ENCODE data around the gene BTN2A1. TPM values are rescaled to one million over a fixed set of nuclear protein-coding genes. Genes with fewer than 3 reads are reported as not detected.

Gene BTN2A1
- polyA plus RNA-seq, 4 donors: 15.4 to 25.4 (median 18.4) TPM

- H3K36me3 ChIP-seq (ENCODE audit: control insufficient read depth in 3 of 3, insufficient read depth in 2 of 3, low read depth in 1 of 3, low read length in 3 of 3): no peaks in the 10 kb centered on the region
- 88 to 100% (median 97%) methylated on average over 1 of the region's 1 CpG for WGBS, 3 donors
- no peak for FAIRE-seq
- no peak for DNase-seq
- H3K4me1 ChIP-seq (ENCODE audit: control insufficient read depth in 3 of 3, insufficient read depth in 2 of 3, low read depth in 1 of 3, low read length in 2 of 3): peaks cover 0 to 4% (median 3%) of the 10 kb centered on the region in 3 donors
- H3K27me3 ChIP-seq (ENCODE audit: control insufficient read depth in 3 of 3, insufficient read depth in 3 of 3, low read length in 3 of 3): no peaks in the 10 kb centered on the region
- H3K27ac ChIP-seq (ENCODE audit: low read depth in 1 of 3, low read length in 2 of 3): no peak overlapping the region
- peaks cover 0 to 14% of the 10 kb centered on the region in 2 donors for H3K9me3 ChIP-seq (ENCODE audit: control insufficient read depth in 2 of 2, insufficient read depth in 1 of 2, low read depth in 1 of 2, low read length in 1 of 2)
- no peak overlapping the region for H3K4me3 ChIP-seq (ENCODE audit: low read depth in 1 of 3, low read length in 3 of 3)
These were observed 19.8 kb upstream of the BTN2A1 start for GRCh38 chr6:26438000-26438399.

GRCh38 chr6:26439151-26440125, 18.3 kb upstream of the BTN2A1 start:
- peak overlapping the region; percentile 74 to 80 (median 77) for H3K27ac ChIP-seq (ENCODE audit: low read depth in 1 of 3, low read length in 2 of 3)
- DNase-seq (peak in 1 of 2 donors; percentile 84), FAIRE-seq (no peak)
- peaks cover 0 to 3% of the 10 kb centered on the region in 2 donors for H3K9me3 ChIP-seq (ENCODE audit: control insufficient read depth in 2 of 2, insufficient read depth in 1 of 2, low read depth in 1 of 2, low read length in 1 of 2)
- H3K27me3 ChIP-seq (ENCODE audit: control insufficient read depth in 3 of 3, insufficient read depth in 3 of 3, low read length in 3 of 3): no peaks in the 10 kb centered on the region
- 34 to 47% (median 38%) methylated on average over 7 of the region's 7 CpGs for whole genome bisulfite sequencing, 3 donors
- H3K36me3 ChIP-seq (ENCODE audit: control insufficient read depth in 3 of 3, insufficient read depth in 2 of 3, low read depth in 1 of 3, low read length in 3 of 3): no peaks in the 10 kb centered on the region
- H3K4me3 ChIP-seq (ENCODE audit: low read depth in 1 of 3, low read length in 3 of 3): peak overlapping the region in 1 of 3 donors; percentile 48
- peaks cover 0 to 4% (median 3%) of the 10 kb centered on the region in 3 donors for H3K4me1 ChIP-seq (ENCODE audit: control insufficient read depth in 3 of 3, insufficient read depth in 2 of 3, low read depth in 1 of 3, low read length in 2 of 3)

GRCh38 chr6:26440977-26441358, 16.8 kb upstream of the BTN2A1 start:
- peak overlapping the region; percentile 77 to 98 (median 96) for H3K27ac ChIP-seq (ENCODE audit: low read depth in 1 of 3, low read length in 2 of 3)
- H3K9me3 ChIP-seq (ENCODE audit: control insufficient read depth in 2 of 2, insufficient read depth in 1 of 2, low read depth in 1 of 2, low read length in 1 of 2): no peaks in the 10 kb centered on the region
- peak overlapping the region; percentile 48 to 72 (median 57) for H3K4me3 ChIP-seq (ENCODE audit: low read depth in 1 of 3, low read length in 3 of 3)
- DNase-seq (no peak), FAIRE-seq (no peak)
- H3K27me3 ChIP-seq (ENCODE audit: control insufficient read depth in 3 of 3, insufficient read depth in 3 of 3, low read length in 3 of 3): no peaks in the 10 kb centered on the region
- WGBS, 3 donors: 2 to 4% (median 2%) methylated on average over 2 of the region's 2 CpGs
- H3K4me1 ChIP-seq (ENCODE audit: control insufficient read depth in 3 of 3, insufficient read depth in 2 of 3, low read depth in 1 of 3, low read length in 2 of 3): peaks cover 0 to 4% (median 3%) of the 10 kb centered on the region in 3 donors
- peaks cover 0 to 3% (median 0%) of the 10 kb centered on the region in 3 donors for H3K36me3 ChIP-seq (ENCODE audit: control insufficient read depth in 3 of 3, insufficient read depth in 2 of 3, low read depth in 1 of 3, low read length in 3 of 3)

GRCh38 chr6:26441977-26442376, 15.8 kb upstream of the BTN2A1 start:
- DNase-seq (peak in 1 of 2 donors; percentile 44), FAIRE-seq (no peak)
- WGBS, 3 donors: 22 to 34% (median 25%) methylated on average over 5 of the region's 5 CpGs
- Histone ChIP-seq H3K36me3 (ENCODE audit: control insufficient read depth in 3 of 3, insufficient read depth in 2 of 3, low read depth in 1 of 3, low read length in 3 of 3) (peaks cover 0 to 7% (median 0%) of the 10 kb centered on the region in 3 donors), H3K4me3 (ENCODE audit: low read depth in 1 of 3, low read length in 3 of 3) (peak overlapping the region in 2 of 3 donors; percentile 3 to 50), H3K4me1 (ENCODE audit: control insufficient read depth in 3 of 3, insufficient read depth in 2 of 3, low read depth in 1 of 3, low read length in 2 of 3) (peaks cover 0 to 4% (median 3%) of the 10 kb centered on the region in 3 donors), H3K27me3 (ENCODE audit: control insufficient read depth in 3 of 3, insufficient read depth in 3 of 3, low read length in 3 of 3) (no peaks in the 10 kb centered on the region), H3K27ac (ENCODE audit: low read depth in 1 of 3, low read length in 2 of 3) (no peak overlapping the region), H3K9me3 (ENCODE audit: control insufficient read depth in 2 of 2, insufficient read depth in 1 of 2, low read depth in 1 of 2, low read length in 1 of 2) (no peaks in the 10 kb centered on the region)

GRCh38 chr6:26445934-26446667, 11.7 kb upstream of the BTN2A1 start:
- WGBS, 3 donors: 54 to 83% (median 71%) methylated on average over 5 of the region's 5 CpGs
- Histone ChIP-seq H3K36me3 (ENCODE audit: control insufficient read depth in 3 of 3, insufficient read depth in 2 of 3, low read depth in 1 of 3, low read length in 3 of 3) (peaks cover 5 to 22% (median 7%) of the 10 kb centered on the region in 3 donors), H3K27me3 (ENCODE audit: control insufficient read depth in 3 of 3, insufficient read depth in 3 of 3, low read length in 3 of 3) (no peaks in the 10 kb centered on the region), H3K4me3 (ENCODE audit: low read depth in 1 of 3, low read length in 3 of 3) (no peak overlapping the region), H3K27ac (ENCODE audit: low read depth in 1 of 3, low read length in 2 of 3) (peak overlapping the region in 1 of 3 donors; percentile 32), H3K4me1 (ENCODE audit: control insufficient read depth in 3 of 3, insufficient read depth in 2 of 3, low read depth in 1 of 3, low read length in 2 of 3) (peaks cover 0 to 3% (median 0%) of the 10 kb centered on the region in 3 donors), H3K9me3 (ENCODE audit: control insufficient read depth in 2 of 2, insufficient read depth in 1 of 2, low read depth in 1 of 2, low read length in 1 of 2) (no peaks in the 10 kb centered on the region)
- no peak for DNase-seq
- no peak for FAIRE-seq

GRCh38 chr6:26447257-26447656, 10.5 kb upstream of the BTN2A1 start:
- H3K27me3 ChIP-seq (ENCODE audit: control insufficient read depth in 3 of 3, insufficient read depth in 3 of 3, low read length in 3 of 3): no peaks in the 10 kb centered on the region
- H3K9me3 ChIP-seq (ENCODE audit: control insufficient read depth in 2 of 2, insufficient read depth in 1 of 2, low read depth in 1 of 2, low read length in 1 of 2): no peaks in the 10 kb centered on the region
- FAIRE-seq (no peak), DNase-seq (no peak)
- H3K36me3 ChIP-seq (ENCODE audit: control insufficient read depth in 3 of 3, insufficient read depth in 2 of 3, low read depth in 1 of 3, low read length in 3 of 3): peaks cover 5 to 28% (median 7%) of the 10 kb centered on the region in 3 donors
- H3K4me1 ChIP-seq (ENCODE audit: control insufficient read depth in 3 of 3, insufficient read depth in 2 of 3, low read depth in 1 of 3, low read length in 2 of 3): no peaks in the 10 kb centered on the region
- no peak overlapping the region for H3K4me3 ChIP-seq (ENCODE audit: low read depth in 1 of 3, low read length in 3 of 3)
- 90 to 97% (median 93%) methylated on average over 5 of the region's 5 CpGs for WGBS, 3 donors
- no peak overlapping the region for H3K27ac ChIP-seq (ENCODE audit: low read depth in 1 of 3, low read length in 2 of 3)

- Histone ChIP-seq H3K36me3 (ENCODE audit: control insufficient read depth in 3 of 3, insufficient read depth in 2 of 3, low read depth in 1 of 3, low read length in 3 of 3) (peaks cover 5 to 28% (median 7%) of the 10 kb centered on the region in 3 donors), H3K4me1 (ENCODE audit: control insufficient read depth in 3 of 3, insufficient read depth in 2 of 3, low read depth in 1 of 3, low read length in 2 of 3) (peaks cover 0 to 3% (median 0%) of the 10 kb centered on the region in 3 donors), H3K27me3 (ENCODE audit: control insufficient read depth in 3 of 3, insufficient read depth in 3 of 3, low read length in 3 of 3) (no peaks in the 10 kb centered on the region), H3K4me3 (ENCODE audit: low read depth in 1 of 3, low read length in 3 of 3) (no peak overlapping the region), H3K27ac (ENCODE audit: low read depth in 1 of 3, low read length in 2 of 3) (no peak overlapping the region), H3K9me3 (ENCODE audit: control insufficient read depth in 2 of 2, insufficient read depth in 1 of 2, low read depth in 1 of 2, low read length in 1 of 2) (no peaks in the 10 kb centered on the region)
- 91 to 98% (median 98%) methylated on average over 3 of the region's 3 CpGs for WGBS, 3 donors
- FAIRE-seq (no peak), DNase-seq (no peak)
These were observed 7.5 kb upstream of the BTN2A1 start for GRCh38 chr6:26450240-26450639.

- Histone ChIP-seq H3K36me3 (ENCODE audit: control insufficient read depth in 3 of 3, insufficient read depth in 2 of 3, low read depth in 1 of 3, low read length in 3 of 3) (peaks cover 5 to 20% (median 7%) of the 10 kb centered on the region in 3 donors), H3K27me3 (ENCODE audit: control insufficient read depth in 3 of 3, insufficient read depth in 3 of 3, low read length in 3 of 3) (no peaks in the 10 kb centered on the region), H3K27ac (ENCODE audit: low read depth in 1 of 3, low read length in 2 of 3) (no peak overlapping the region), H3K4me1 (ENCODE audit: control insufficient read depth in 3 of 3, insufficient read depth in 2 of 3, low read depth in 1 of 3, low read length in 2 of 3) (peaks cover 3 to 8% (median 4%) of the 10 kb centered on the region in 3 donors), H3K4me3 (ENCODE audit: low read depth in 1 of 3, low read length in 3 of 3) (no peak overlapping the region), H3K9me3 (ENCODE audit: control insufficient read depth in 2 of 2, insufficient read depth in 1 of 2, low read depth in 1 of 2, low read length in 1 of 2) (no peaks in the 10 kb centered on the region)
- DNase-seq (no peak), FAIRE-seq (no peak)
- WGBS, 3 donors: 72 to 95% (median 94%) methylated on average over 1 of the region's 1 CpG
These were observed 5.0 kb upstream of the BTN2A1 start for GRCh38 chr6:26452631-26453235.

Measured in small intestine (tissue), 7 donors.